ENCODE data around the gene SMARCA2.

The SMARCA2 gene

GRCh38 chr9:2065704-2066103 is 50.6 kb downstream of the SMARCA2 start:
- H3K4me3 ChIP-seq (ENCODE audit: severe bottlenecking), result no peak overlapping the region
- ATAC-seq (ENCODE audit: low read depth) (no peak), DNase-seq (ENCODE audit: low spot score) (no peak)

GRCh38 chr9:2066312-2067273 is 51.4 kb downstream of the SMARCA2 start:
- no peak for DNase-seq (ENCODE audit: low spot score)
- peak; percentile 7 for TF ChIP-seq CTCF (IDR thresholded peaks at IDR 0.05; ENCODE audit: poor library complexity, severe bottlenecking)
- Histone ChIP-seq H3K27ac (ENCODE audit: poor library complexity, severe bottlenecking) (no peak overlapping the region), H3K36me3 (ENCODE audit: low read depth) (peaks cover 9% of the 10 kb centered on the region), H3K9me3 (ENCODE audit: severe bottlenecking) (no peaks in the 10 kb centered on the region), H3K4me1 (ENCODE audit: insufficient read depth, poor library complexity, severe bottlenecking) (no peaks in the 10 kb centered on the region), H3K27me3 (ENCODE audit: insufficient read depth, poor library complexity, severe bottlenecking) (no peaks in the 10 kb centered on the region), H3K4me3 (ENCODE audit: severe bottlenecking) (no peak overlapping the region)
- ATAC-seq (ENCODE audit: low read depth), result 0 out of 3 replicates have a peak, but pooled peaks have one; percentile 23

More at GRCh38 chr9:2065704-2066103, 50.6 kb downstream of the SMARCA2 start:
- Histone ChIP-seq H3K9me3 (ENCODE audit: severe bottlenecking) (no peaks in the 10 kb centered on the region), H3K36me3 (ENCODE audit: low read depth) (peaks cover 15% of the 10 kb centered on the region), H3K27me3 (ENCODE audit: insufficient read depth, poor library complexity, severe bottlenecking) (no peaks in the 10 kb centered on the region), H3K27ac (ENCODE audit: poor library complexity, severe bottlenecking) (no peak overlapping the region), H3K4me1 (ENCODE audit: insufficient read depth, poor library complexity, severe bottlenecking) (no peaks in the 10 kb centered on the region)
- TF ChIP-seq CTCF (IDR thresholded peaks at IDR 0.05; ENCODE audit: poor library complexity, severe bottlenecking), result no peak

GRCh38 chr9:2072752-2073405 is 57.7 kb downstream of the SMARCA2 start:
- no peak for TF ChIP-seq CTCF (IDR thresholded peaks at IDR 0.05; ENCODE audit: poor library complexity, severe bottlenecking)
- Histone ChIP-seq H3K9me3 (ENCODE audit: severe bottlenecking) (no peaks in the 10 kb centered on the region), H3K4me1 (ENCODE audit: insufficient read depth, poor library complexity, severe bottlenecking) (no peaks in the 10 kb centered on the region), H3K27me3 (ENCODE audit: insufficient read depth, poor library complexity, severe bottlenecking) (no peaks in the 10 kb centered on the region), H3K36me3 (ENCODE audit: low read depth) (peaks cover 31% of the 10 kb centered on the region), H3K4me3 (ENCODE audit: severe bottlenecking) (no peak overlapping the region), H3K27ac (ENCODE audit: poor library complexity, severe bottlenecking) (no peak overlapping the region)
- no peak for DNase-seq (ENCODE audit: low spot score)
- ATAC-seq (ENCODE audit: low read depth), result no peak

- H3K27me3 ChIP-seq (ENCODE audit: insufficient read depth, poor library complexity, severe bottlenecking), result no peaks in the 10 kb centered on the region
- peaks cover 36% of the 10 kb centered on the region for H3K36me3 ChIP-seq (ENCODE audit: low read depth)
- DNase-seq (ENCODE audit: low spot score) (no peak), ATAC-seq (ENCODE audit: low read depth) (no peak)
- H3K4me3 ChIP-seq (ENCODE audit: severe bottlenecking), result no peak overlapping the region
- no peak overlapping the region for H3K27ac ChIP-seq (ENCODE audit: poor library complexity, severe bottlenecking)
- H3K9me3 ChIP-seq (ENCODE audit: severe bottlenecking), result no peaks in the 10 kb centered on the region
- TF ChIP-seq CTCF (IDR thresholded peaks at IDR 0.05; ENCODE audit: poor library complexity, severe bottlenecking), result no peak
- H3K4me1 ChIP-seq (ENCODE audit: insufficient read depth, poor library complexity, severe bottlenecking), result no peaks in the 10 kb centered on the region
Observed at GRCh38 chr9:2082772-2083171, 67.6 kb downstream of the SMARCA2 start.
